K562 (cell line): ENCODE results near the gene ACAT2. TPM values are rescaled to one million over a fixed set of nuclear protein-coding genes. Genes with fewer than 3 reads are reported as not detected.

ENCODE experiments used
- CHD4 ChIP-seq: fragments of 200-600 bp; sonication (generic); IDR thresholded peaks from 3 replicates; pipeline ENCODE4 v1.6.1; 2012; ENCODE audit warnings: low read depth, mild to moderate bottlenecking, mixed read lengths, low read length, inconsistent platforms; ENCODE audit not compliant: insufficient read depth, insufficient replicate concordance, poor library complexity, severe bottlenecking
- TBL1XR1 ChIP-seq, 2 experiments: IDR thresholded peaks; 2 replicates each; pipeline ENCODE4 v1.6.1; 2012; ENCODE audit warnings: improper control_type of control experiment in 2 of 2, low read length in 2 of 2, mild to moderate bottlenecking in 1 of 2
- XRCC5 ChIP-seq: fragments of 200-400 bp; formaldehyde crosslinking; IDR thresholded peaks from 2 replicates; pipeline ENCODE4 v1.6.1; 2017; ENCODE audit warnings: low read depth, mild to moderate bottlenecking, low read length
- ZNF232 ChIP-seq: sonication (generic); formaldehyde crosslinking; IDR thresholded peaks from 2 replicates; pipeline ENCODE4 v1.8.0; 2022; ENCODE audit warnings: mild to moderate bottlenecking, missing genetic modification reagents
- ZNF584 ChIP-seq: fragments of 200-800 bp; sonication (Bioruptor generic); IDR thresholded peaks from 2 replicates; pipeline ENCODE4 v1.6.1; 2016; ENCODE audit warnings: low read depth, mild to moderate bottlenecking, missing genetic modification characterization, missing compliant biosample characterization
- polyA plus RNA-seq, 8 experiments: library from polyadenylated mRNA; depleted of rRNA in 4 of 8; stranded (reverse) in 5 of 8; unstranded in 3 of 8; fragments of >200 nt; fragmentation: Nextera tagmentation in 2 of 8; fragmentation: Illumina TruSeq in 1 of 8; extraction: Ambion mirVana in 2 of 8; extraction: Trizol in 1 of 8; gene quantifications; 2 replicates each; pipeline versions ENCODE4 v1.2.1 to v1.2.3, GENCODE V29; 2011 to 2014; ENCODE audit warnings: inconsistent platforms in 1 of 8, missing spikeins in 1 of 8
- total RNA-seq, 7 experiments: library from RNA; depleted of rRNA in 6 of 7; stranded (reverse); fragments of >200 nt in 6 of 7; fragmentation: Illumina TruSeq in 2 of 7; extraction: Trizol in 2 of 7; gene quantifications; 2 replicates each; pipeline versions ENCODE4 v1.2.1 to v1.2.3, GENCODE V29; 2011 to 2021; ENCODE audit warnings: low replicate concordance in 1 of 7
- TF ChIP-seq, protein P1 (sequence below): fragments of 250-450 bp; sonication (Bioruptor Pico); IDR thresholded peaks from 2 replicates; pipeline ENCODE4 v1.4.0; 2020; ENCODE audit warnings: mild to moderate bottlenecking, moderate library complexity
- TF ChIP-seq, protein P2 (sequence below): sonication (generic); formaldehyde crosslinking; IDR thresholded peaks from 2 replicates; pipeline ENCODE4 v1.8.0; 2022; ENCODE audit warnings: mild to moderate bottlenecking, missing genetic modification reagents, borderline replicate concordance
- TF ChIP-seq, protein P3 (sequence below): fragments of 250-450 bp; sonication (Bioruptor Pico); IDR thresholded peaks from 2 replicates; pipeline ENCODE4 v1.4.0; 2020; ENCODE audit warnings: mild to moderate bottlenecking, moderate library complexity
- TF ChIP-seq, protein P4 (sequence below): fragments of 250-450 bp; sonication (Bioruptor Pico); IDR thresholded peaks from 2 replicates; pipeline ENCODE4 v1.4.0; 2020; ENCODE audit warnings: mild to moderate bottlenecking, moderate library complexity, borderline replicate concordance
- TF ChIP-seq, protein P5 (sequence below): fragments of 450-650 bp; IDR thresholded peaks from 2 replicates; pipeline ENCODE4 v1.6.1; 2017; ENCODE audit warnings: antibody characterized with exemption, mild to moderate bottlenecking

ACAT2 gene
- total and polyA plus RNA-seq, 9 of the 15 experiments (the other 6 are each of a cell fraction or from before 2014, with no cell fraction given): 63.0 to 309 (median 144) TPM

DNA sequence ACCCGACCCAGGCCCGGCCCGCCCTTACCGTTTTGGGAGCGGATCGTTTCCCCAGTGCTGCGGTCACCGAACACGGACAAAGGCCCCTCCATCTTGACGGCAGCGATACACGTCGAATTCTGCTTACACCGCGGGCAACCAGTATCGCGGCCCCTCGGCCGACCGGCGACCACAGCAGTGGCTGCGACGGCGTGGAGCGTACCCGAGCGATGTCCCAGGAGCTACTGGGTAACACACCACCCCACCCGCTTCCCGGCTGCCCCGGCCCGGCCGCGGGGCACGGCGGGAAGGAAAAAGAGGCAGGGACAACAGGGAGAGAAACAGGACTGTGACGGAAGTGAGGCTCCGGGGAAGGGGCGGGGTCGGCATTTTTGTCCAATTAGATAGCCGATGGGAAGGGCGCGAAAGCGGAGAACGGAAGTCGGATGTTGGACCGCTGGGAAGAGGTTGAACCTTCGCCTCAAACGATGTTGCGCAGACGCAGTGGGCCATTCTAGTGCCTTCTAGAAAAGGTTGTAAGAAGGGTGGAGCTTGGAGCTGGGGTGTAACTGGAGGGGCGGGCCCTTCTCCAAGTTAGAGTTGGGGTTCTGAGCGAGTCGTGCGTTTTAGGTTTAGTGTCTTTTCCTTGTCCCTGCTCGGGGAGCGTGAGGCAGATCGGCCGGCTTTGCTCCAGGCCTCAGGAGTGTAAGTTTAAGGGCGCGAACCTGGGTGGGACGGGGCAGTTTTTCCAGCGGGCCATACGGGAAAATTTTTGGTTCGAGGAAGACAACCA, 27.7 kb downstream of the ACAT2 start, which contains the start of gene TCP1 (continued):
- TF ChIP-seq ZNF584 (CRISPR knock-in tag) (no peak), TBL1XR1 (IDR thresholded peaks at IDR 0.05; ENCODE audit: low read length in 2 of 2) (peak in 1 of 2 experiments; percentile 31; a peak in 1 of 4 replicates), CHD4 (no peak), ZNF232 (CRISPR knock-in tag) (no peak), XRCC5 (peak; percentile 82; the same call in 1 of the 2 replicates)
- TF ChIP-seq, protein P1, sequence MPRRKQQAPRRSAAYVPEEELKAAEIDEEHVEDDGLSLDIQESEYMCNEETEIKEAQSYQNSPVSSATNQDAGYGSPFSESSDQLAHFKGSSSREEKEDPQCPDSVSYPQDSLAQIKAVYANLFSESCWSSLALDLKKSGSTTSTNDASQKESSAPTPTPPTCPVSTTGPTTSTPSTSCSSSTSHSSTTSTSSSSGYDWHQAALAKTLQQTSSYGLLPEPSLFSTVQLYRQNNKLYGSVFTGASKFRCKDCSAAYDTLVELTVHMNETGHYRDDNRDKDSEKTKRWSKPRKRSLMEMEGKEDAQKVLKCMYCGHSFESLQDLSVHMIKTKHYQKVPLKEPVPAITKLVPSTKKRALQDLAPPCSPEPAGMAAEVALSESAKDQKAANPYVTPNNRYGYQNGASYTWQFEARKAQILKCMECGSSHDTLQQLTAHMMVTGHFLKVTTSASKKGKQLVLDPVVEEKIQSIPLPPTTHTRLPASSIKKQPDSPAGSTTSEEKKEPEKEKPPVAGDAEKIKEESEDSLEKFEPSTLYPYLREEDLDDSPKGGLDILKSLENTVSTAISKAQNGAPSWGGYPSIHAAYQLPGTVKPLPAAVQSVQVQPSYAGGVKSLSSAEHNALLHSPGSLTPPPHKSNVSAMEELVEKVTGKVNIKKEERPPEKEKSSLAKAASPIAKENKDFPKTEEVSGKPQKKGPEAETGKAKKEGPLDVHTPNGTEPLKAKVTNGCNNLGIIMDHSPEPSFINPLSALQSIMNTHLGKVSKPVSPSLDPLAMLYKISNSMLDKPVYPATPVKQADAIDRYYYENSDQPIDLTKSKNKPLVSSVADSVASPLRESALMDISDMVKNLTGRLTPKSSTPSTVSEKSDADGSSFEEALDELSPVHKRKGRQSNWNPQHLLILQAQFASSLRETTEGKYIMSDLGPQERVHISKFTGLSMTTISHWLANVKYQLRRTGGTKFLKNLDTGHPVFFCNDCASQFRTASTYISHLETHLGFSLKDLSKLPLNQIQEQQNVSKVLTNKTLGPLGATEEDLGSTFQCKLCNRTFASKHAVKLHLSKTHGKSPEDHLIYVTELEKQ (CRISPR knock-in tag): peak; percentile 25; the same call in 1 of the 2 replicates
- TF ChIP-seq, protein P2, sequence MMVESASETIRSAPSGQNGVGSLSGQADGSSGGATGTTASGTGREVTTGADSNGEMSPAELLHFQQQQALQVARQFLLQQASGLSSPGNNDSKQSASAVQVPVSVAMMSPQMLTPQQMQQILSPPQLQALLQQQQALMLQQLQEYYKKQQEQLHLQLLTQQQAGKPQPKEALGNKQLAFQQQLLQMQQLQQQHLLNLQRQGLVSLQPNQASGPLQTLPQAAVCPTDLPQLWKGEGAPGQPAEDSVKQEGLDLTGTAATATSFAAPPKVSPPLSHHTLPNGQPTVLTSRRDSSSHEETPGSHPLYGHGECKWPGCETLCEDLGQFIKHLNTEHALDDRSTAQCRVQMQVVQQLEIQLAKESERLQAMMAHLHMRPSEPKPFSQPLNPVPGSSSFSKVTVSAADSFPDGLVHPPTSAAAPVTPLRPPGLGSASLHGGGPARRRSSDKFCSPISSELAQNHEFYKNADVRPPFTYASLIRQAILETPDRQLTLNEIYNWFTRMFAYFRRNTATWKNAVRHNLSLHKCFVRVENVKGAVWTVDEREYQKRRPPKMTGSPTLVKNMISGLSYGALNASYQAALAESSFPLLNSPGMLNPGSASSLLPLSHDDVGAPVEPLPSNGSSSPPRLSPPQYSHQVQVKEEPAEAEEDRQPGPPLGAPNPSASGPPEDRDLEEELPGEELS (CRISPR knock-in tag): no peak
- TF ChIP-seq, protein P3, sequence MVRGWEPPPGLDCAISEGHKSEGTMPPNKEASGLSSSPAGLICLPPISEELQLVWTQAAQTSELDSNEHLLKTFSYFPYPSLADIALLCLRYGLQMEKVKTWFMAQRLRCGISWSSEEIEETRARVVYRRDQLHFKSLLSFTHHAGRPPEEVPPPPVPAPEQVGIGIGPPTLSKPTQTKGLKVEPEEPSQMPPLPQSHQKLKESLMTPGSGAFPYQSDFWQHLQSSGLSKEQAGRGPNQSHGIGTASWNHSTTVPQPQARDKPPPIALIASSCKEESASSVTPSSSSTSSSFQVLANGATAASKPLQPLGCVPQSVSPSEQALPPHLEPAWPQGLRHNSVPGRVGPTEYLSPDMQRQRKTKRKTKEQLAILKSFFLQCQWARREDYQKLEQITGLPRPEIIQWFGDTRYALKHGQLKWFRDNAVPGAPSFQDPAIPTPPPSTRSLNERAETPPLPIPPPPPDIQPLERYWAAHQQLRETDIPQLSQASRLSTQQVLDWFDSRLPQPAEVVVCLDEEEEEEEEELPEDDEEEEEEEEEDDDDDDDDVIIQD (CRISPR knock-in tag): 0 out of 2 replicates have a peak, but pooled peaks have one; percentile 38
- TF ChIP-seq, protein P4, sequence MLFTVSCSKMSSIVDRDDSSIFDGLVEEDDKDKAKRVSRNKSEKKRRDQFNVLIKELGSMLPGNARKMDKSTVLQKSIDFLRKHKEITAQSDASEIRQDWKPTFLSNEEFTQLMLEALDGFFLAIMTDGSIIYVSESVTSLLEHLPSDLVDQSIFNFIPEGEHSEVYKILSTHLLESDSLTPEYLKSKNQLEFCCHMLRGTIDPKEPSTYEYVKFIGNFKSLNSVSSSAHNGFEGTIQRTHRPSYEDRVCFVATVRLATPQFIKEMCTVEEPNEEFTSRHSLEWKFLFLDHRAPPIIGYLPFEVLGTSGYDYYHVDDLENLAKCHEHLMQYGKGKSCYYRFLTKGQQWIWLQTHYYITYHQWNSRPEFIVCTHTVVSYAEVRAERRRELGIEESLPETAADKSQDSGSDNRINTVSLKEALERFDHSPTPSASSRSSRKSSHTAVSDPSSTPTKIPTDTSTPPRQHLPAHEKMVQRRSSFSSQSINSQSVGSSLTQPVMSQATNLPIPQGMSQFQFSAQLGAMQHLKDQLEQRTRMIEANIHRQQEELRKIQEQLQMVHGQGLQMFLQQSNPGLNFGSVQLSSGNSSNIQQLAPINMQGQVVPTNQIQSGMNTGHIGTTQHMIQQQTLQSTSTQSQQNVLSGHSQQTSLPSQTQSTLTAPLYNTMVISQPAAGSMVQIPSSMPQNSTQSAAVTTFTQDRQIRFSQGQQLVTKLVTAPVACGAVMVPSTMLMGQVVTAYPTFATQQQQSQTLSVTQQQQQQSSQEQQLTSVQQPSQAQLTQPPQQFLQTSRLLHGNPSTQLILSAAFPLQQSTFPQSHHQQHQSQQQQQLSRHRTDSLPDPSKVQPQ (CRISPR knock-in tag): peak; percentile 73; the same call in 1 of the 2 replicates
- TF ChIP-seq, protein P5, sequence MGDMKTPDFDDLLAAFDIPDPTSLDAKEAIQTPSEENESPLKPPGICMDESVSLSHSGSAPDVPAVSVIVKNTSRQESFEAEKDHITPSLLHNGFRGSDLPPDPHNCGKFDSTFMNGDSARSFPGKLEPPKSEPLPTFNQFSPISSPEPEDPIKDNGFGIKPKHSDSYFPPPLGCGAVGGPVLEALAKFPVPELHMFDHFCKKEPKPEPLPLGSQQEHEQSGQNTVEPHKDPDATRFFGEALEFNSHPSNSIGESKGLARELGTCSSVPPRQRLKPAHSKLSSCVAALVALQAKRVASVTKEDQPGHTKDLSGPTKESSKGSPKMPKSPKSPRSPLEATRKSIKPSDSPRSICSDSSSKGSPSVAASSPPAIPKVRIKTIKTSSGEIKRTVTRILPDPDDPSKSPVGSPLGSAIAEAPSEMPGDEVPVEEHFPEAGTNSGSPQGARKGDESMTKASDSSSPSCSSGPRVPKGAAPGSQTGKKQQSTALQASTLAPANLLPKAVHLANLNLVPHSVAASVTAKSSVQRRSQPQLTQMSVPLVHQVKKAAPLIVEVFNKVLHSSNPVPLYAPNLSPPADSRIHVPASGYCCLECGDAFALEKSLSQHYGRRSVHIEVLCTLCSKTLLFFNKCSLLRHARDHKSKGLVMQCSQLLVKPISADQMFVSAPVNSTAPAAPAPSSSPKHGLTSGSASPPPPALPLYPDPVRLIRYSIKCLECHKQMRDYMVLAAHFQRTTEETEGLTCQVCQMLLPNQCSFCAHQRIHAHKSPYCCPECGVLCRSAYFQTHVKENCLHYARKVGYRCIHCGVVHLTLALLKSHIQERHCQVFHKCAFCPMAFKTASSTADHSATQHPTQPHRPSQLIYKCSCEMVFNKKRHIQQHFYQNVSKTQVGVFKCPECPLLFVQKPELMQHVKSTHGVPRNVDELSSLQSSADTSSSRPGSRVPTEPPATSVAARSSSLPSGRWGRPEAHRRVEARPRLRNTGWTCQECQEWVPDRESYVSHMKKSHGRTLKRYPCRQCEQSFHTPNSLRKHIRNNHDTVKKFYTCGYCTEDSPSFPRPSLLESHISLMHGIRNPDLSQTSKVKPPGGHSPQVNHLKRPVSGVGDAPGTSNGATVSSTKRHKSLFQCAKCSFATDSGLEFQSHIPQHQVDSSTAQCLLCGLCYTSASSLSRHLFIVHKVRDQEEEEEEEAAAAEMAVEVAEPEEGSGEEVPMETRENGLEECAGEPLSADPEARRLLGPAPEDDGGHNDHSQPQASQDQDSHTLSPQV: no peak
